ENCODE data around the gene MDC1. TPM values are rescaled to one million over a fixed set of nuclear protein-coding genes. Genes with fewer than 3 reads are reported as not detected.
"Not testable (repeated sequence)": the region's sequence is repeated elsewhere in the genome, so short reads cannot be mapped to it uniquely, and the experiment has no call there.

Gene MDC1
- total RNA-seq, 4 donors from 2014 or later, result 10.4 to 27.0 (median 16.3) TPM

DNA sequence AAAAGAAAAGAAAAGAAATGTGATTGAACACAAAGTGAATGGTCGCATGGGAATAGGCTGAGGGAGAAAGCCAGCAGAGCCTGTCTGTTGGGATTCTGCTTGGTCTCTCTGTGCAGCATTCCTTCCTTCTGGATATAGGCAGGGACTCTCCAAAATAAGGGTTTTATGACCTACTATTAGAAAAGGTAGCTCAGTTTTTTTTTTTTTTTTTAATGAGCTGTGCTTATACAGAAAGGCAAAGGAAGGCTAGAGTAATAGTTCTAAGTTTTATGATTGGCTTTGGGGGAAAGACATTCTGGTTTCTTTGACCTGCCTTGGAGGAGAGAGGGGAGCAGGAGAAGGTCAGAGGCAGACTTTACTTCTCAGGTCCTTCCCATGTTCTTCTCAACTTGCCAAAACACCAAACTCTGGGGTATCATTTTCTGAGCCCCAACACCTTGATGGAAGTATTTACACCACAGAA, 46.1 kb upstream of the MDC1 start:
- 64% methylated on average over 1 of the region's 1 CpG for WGBS
- Histone ChIP-seq H3K36me3 (no peaks in the 10 kb centered on the region), H3K4me3 (no peak overlapping the region), H3K27ac (no peak overlapping the region), H3K9me3 (no peaks in the 10 kb centered on the region), H3K27me3 (no peaks in the 10 kb centered on the region), H3K4me1 (peaks cover 41% of the 10 kb centered on the region)
- no peak for DNase-seq (ENCODE audit: low spot score in 2 of 2)
- TF ChIP-seq, protein P1, sequence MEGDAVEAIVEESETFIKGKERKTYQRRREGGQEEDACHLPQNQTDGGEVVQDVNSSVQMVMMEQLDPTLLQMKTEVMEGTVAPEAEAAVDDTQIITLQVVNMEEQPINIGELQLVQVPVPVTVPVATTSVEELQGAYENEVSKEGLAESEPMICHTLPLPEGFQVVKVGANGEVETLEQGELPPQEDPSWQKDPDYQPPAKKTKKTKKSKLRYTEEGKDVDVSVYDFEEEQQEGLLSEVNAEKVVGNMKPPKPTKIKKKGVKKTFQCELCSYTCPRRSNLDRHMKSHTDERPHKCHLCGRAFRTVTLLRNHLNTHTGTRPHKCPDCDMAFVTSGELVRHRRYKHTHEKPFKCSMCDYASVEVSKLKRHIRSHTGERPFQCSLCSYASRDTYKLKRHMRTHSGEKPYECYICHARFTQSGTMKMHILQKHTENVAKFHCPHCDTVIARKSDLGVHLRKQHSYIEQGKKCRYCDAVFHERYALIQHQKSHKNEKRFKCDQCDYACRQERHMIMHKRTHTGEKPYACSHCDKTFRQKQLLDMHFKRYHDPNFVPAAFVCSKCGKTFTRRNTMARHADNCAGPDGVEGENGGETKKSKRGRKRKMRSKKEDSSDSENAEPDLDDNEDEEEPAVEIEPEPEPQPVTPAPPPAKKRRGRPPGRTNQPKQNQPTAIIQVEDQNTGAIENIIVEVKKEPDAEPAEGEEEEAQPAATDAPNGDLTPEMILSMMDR (IDR thresholded peaks at IDR 0.05), result no peak
- TF ChIP-seq POLR2A (IDR thresholded peaks at IDR 0.05) (no peak), EP300 (IDR thresholded peaks at IDR 0.05) (no peak), POLR2AphosphoS5 (IDR thresholded peaks at IDR 0.05) (no peak)

DNA sequence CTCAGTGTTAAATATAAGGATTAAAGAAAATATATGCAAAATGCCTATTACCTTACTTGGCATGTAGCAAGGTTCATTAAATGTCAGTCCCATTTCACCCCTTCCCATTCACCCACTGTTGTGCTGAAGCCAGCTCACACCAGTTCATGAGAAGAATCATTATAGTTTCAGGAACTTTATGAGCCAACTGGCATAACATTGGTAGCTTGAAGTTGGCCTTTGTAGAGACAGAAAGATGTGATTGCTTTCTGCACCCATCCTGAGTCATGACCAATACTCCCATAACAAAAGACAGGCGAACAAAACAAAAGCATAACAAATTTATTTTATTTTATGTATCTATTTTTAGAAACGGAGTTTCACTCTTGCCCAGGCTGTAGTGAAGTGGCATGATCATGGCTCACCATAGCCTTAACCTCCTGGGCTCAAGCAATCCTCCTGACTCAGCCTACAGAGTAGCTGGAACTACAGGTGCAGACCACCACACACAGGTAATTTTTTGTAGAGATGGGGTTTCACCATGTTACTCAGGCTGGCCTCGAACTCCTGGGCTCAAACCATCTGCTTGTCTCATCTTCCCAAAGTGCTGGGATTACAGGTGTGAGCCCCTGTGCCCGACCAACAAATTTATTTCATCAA, 44.8 kb upstream of the MDC1 start:
- DNase-seq (ENCODE audit: low spot score in 2 of 2), result no peak
- TF ChIP-seq, protein P1 (IDR thresholded peaks at IDR 0.05), result no peak
- no peaks in the 10 kb centered on the region for H3K9me3 ChIP-seq
- H3K36me3 ChIP-seq, result no peaks in the 10 kb centered on the region
- peaks cover 51% of the 10 kb centered on the region for H3K4me1 ChIP-seq
- 83% methylated on average over 4 of the region's 4 CpGs for WGBS
- H3K27ac ChIP-seq, result no peak overlapping the region
- no peak overlapping the region for H3K4me3 ChIP-seq
- H3K27me3 ChIP-seq, result no peaks in the 10 kb centered on the region

DNA sequence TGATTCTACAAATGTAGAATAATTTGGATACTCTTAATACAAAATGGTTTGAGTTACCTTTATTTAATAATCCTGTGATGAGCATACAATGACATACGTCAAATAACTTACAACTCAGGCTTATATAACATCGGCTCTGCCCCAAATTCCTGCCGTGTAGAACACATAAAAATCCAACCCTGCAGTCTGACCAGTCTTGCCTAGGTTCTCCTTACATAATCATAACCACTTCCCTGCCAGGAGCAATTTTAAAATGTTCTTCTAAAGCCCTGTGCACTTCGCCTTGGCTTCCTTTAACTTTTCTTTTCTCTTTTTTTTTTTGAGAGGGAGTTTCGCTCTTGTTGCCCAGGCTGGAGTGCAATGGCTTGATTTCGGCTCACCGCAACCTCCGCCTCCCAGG, 43.5 kb upstream of the MDC1 start:
- no peak for DNase-seq (ENCODE audit: low spot score in 2 of 2)
- no peaks in the 10 kb centered on the region for H3K27me3 ChIP-seq
- peaks cover 60% of the 10 kb centered on the region for H3K4me1 ChIP-seq
- H3K36me3 ChIP-seq, result no peaks in the 10 kb centered on the region
- no peak overlapping the region for H3K27ac ChIP-seq
- no peaks in the 10 kb centered on the region for H3K9me3 ChIP-seq
- H3K4me3 ChIP-seq, result no peak overlapping the region
- TF ChIP-seq EP300 (IDR thresholded peaks at IDR 0.05) (no peak), POLR2AphosphoS5 (IDR thresholded peaks at IDR 0.05) (no peak), POLR2A (IDR thresholded peaks at IDR 0.05) (no peak)
- TF ChIP-seq, protein P1 (IDR thresholded peaks at IDR 0.05), result no peak
- 58% methylated on average over 8 of the region's 8 CpGs for WGBS

DNA sequence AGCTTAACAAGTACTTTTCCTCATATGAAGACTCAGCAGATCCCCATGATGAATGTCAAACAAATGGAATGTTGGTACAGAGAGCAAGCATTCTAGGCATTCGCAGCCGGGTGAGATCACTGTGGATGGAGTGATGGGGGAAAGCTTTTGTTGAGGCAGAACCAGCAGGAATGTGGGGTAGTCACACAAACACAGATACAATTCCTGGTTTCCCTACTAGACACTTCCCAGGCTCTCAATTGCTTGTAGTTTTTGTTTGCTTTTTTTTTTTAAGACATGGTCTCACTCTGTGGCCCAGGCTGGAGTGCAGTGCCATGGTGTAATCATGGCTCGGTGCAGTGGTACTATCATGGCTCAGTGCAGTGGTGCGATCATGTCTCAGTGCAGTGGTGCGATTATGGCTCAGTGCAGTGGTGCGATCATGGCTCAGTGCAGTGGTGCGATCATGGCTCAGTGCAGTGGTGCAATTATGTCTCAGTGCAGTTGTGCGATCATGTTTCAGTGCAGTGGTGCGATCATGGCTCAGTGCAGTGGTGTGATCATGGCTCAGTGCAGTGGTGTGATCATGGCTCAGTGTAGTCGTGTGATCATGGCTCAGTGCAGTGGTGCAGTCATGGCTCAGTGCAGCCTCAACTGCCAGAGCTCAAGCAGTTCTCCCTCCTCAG, 42.6 kb upstream of the MDC1 start:
- H3K9me3 ChIP-seq, result no peaks in the 10 kb centered on the region
- peak overlapping the region; percentile 34 for H3K27ac ChIP-seq
- TF ChIP-seq POLR2AphosphoS5 (IDR thresholded peaks at IDR 0.05) (no peak), POLR2A (IDR thresholded peaks at IDR 0.05) (no peak), EP300 (IDR thresholded peaks at IDR 0.05) (no peak)
- TF ChIP-seq, protein P1 (IDR thresholded peaks at IDR 0.05), result no peak
- DNase-seq (ENCODE audit: low spot score in 2 of 2), result no peak
- no peaks in the 10 kb centered on the region for H3K36me3 ChIP-seq
- no peaks in the 10 kb centered on the region for H3K27me3 ChIP-seq
- peaks cover 58% of the 10 kb centered on the region for H3K4me1 ChIP-seq
- H3K4me3 ChIP-seq, result no peak overlapping the region
- WGBS, result 87% methylated on average over 10 of the region's 10 CpGs

DNA sequence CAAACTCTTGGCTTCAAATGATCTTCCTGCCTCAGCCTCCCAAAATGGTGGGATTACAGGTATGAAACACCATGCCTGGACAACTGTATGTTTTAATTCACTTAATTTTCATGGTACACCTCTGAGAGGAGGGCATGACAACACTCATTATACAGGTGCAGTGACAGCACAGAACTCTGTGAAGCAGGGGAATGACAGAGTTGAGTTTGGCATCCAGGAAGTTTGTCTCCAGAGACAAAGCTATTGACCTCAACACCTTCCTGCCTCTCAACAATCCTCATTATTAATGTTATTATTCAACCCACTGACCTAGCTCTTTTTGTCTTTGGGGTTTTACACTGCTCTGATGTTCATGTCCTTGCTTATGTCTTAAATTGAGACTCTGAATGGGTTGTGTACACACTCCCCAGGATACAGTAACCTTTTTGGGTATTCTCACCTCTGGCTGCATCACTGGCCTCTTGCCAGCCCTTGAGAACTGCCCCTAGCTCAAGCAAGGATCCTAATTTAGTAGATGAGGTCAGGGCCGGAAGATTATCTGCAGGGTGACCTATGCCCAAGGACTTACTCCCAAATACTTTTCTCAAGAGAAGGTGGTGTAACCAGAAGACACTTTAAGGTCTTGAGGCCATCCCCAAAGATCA, 40.3 kb upstream of the MDC1 start:
- DNase-seq (ENCODE audit: low spot score in 2 of 2), result no peak
- Histone ChIP-seq H3K4me1 (peaks cover 58% of the 10 kb centered on the region), H3K27ac (no peak overlapping the region), H3K27me3 (no peaks in the 10 kb centered on the region), H3K4me3 (no peak overlapping the region), H3K9me3 (no peaks in the 10 kb centered on the region), H3K36me3 (no peaks in the 10 kb centered on the region)
- WGBS, result 89% methylated on average over 1 of the region's 1 CpG
- TF ChIP-seq POLR2AphosphoS5 (IDR thresholded peaks at IDR 0.05) (no peak), POLR2A (IDR thresholded peaks at IDR 0.05) (no peak), EP300 (IDR thresholded peaks at IDR 0.05) (no peak)
- TF ChIP-seq, protein P1 (IDR thresholded peaks at IDR 0.05), result no peak

DNA sequence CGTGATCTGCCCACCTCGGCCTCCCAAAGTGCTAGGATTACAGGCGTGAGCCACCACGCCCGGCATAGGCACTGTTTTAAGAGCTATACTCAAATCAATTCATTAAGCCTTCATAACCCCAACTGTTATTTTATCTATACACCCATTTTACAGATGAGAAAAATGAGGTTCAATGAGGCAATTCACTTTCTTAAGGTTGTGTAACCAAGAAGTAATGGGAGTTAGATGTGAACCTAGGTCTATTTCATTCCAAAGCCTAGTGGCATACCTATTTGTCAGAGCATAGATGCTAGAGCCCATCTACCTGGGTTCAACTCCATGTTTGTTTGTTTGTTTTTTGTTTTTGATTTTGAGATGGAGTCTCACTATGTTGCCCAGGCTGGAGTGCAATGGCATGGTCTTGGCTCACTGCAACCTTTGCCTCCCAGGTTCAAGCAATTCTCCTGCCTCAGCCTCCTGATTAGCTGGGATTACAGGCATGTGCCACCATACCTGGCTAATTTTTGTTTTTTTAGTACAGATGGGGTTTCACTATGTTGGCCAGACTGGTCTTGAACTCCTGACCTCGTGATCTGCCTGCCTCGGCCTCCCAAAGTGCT, 39.4 kb upstream of the MDC1 start:
- not testable (repeated sequence) for H3K36me3 ChIP-seq; DNase-seq (ENCODE audit: low spot score in 2 of 2); H3K4me3 ChIP-seq; H3K27me3 ChIP-seq; H3K27ac ChIP-seq; H3K9me3 ChIP-seq
- H3K4me1 ChIP-seq, result peaks cover 64% of the 10 kb centered on the region
- WGBS, result 96% methylated on average over 7 of the region's 7 CpGs
